Tongue (tissue), 2 donors: ENCODE measurements around the gene LPIN1. TPM values are rescaled to one million over a fixed set of nuclear protein-coding genes. Genes with fewer than 3 reads are reported as not detected.

ENCODE experiments used
- DNase-seq: peaks from one replicate; pipeline ENCODE4 v3.0.0-alpha.2; 2015
- total RNA-seq: library from RNA; depleted of rRNA; stranded (reverse); fragments of >200 nt; gene quantifications from one replicate; pipeline ENCODE4 v1.2.3, GENCODE V29; 2014

LPIN1 gene
- total RNA-seq, 1 donor from 2014 or later = 37.4 TPM

GRCh38 chr2:11786191-11786590, 39.8 kb downstream of the LPIN1 start:
- no peak for DNase-seq

GRCh38 chr2:11786592-11786991, 40.2 kb downstream of the LPIN1 start:
- no peak for DNase-seq

DNA sequence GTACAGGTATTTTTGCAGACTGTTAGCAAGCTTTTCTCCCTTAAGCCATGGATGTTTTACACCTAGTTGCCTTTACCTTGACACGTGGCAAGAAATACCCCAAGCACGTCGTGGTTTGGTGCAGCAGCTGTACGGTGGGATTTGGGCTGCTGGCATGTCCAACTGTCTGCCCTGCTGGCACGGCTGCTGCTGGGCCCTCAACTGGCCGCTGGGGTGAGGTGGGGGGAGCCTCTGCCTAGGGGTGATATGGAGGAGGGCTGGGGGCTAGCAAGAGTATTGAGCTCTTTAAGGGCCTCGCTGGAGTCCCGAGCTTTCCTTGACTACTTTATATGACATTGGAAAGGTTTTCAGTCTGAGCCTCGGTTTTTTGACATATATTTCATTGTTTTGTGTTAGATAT, 41.6 kb downstream of the LPIN1 start:
- DNase-seq = no peak

DNA sequence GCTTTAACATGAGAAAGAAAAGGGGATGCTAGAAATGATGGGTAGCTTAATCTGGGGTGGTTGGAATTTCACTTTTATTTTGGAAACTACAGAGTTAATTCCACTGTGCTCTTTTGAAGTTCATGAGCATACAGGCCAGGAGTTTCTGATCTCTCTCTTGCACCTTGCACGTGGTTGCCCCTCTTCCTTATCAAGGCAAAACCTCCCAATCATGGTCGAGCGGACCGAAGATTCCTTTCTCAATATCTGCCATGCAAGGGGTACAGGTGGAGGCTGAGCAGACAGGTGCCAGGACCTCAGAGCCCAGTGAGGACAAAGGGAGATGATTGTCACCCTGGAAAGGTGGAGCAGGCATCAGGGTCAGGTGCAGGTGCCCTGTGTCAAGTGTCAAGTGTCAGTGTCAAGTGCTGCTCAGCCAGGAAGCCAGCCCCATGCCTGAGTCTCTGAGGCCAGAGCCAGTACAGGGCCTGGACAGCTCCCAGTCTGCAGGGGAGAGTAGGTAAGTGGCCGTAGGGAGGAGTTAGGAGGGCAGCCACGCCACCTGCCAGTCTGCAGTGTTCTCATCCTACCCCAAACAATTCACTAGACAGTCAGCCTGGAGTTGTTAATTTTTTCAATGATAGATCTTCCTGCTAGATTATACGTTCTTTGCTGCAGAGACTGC, 42.2 kb downstream of the LPIN1 start:
- no peak for DNase-seq

- no peak for DNase-seq
Measured at GRCh38 chr2:11789243-11789642, 42.8 kb downstream of the LPIN1 start.

DNA sequence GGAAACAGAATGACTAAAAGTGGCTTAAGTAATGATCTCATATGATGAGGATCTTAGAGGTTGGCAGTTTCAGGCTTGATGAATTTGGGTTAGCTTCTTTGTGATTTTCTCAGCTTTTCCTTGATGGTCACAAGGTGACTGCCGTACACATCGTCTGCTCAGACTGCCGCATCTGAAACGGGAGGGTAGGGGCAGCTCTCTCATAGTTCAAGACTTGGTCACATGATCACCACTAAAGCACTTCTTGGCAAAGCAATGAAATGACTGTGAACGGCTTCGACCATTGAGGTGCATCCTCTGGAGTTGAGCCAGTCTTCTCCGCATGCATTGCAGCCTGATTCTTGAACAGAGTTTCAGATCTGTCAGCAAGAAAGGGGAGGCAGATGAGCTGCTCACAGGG, 43.8 kb downstream of the LPIN1 start:
- DNase-seq = no peak

- DNase-seq = no peak
Measured at GRCh38 chr2:11795590-11795989, 49.2 kb downstream of the LPIN1 start.

- DNase-seq = peak; percentile 48
Measured at GRCh38 chr2:11796190-11797171, 50.0 kb downstream of the LPIN1 start.

DNA sequence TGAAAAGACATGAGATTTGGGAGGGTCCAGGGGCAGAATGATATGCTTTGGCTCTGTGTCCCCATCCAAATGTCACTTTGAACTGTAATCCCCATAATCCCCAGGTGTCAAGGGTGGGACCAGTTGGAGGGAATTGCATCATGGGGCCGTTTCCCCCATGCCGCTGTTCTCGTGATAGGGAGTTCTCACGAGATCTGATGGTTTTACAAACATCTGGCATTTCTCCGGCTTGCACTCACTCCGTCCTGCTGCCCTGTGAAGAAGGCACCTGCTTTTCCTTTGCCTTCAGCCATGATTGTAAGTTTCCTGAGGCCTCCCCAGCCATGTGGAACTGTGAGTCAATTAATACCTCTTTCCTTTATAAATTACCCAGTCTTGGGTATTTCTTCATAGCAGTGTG, 51.4 kb downstream of the LPIN1 start:
- DNase-seq = no peak

DNA sequence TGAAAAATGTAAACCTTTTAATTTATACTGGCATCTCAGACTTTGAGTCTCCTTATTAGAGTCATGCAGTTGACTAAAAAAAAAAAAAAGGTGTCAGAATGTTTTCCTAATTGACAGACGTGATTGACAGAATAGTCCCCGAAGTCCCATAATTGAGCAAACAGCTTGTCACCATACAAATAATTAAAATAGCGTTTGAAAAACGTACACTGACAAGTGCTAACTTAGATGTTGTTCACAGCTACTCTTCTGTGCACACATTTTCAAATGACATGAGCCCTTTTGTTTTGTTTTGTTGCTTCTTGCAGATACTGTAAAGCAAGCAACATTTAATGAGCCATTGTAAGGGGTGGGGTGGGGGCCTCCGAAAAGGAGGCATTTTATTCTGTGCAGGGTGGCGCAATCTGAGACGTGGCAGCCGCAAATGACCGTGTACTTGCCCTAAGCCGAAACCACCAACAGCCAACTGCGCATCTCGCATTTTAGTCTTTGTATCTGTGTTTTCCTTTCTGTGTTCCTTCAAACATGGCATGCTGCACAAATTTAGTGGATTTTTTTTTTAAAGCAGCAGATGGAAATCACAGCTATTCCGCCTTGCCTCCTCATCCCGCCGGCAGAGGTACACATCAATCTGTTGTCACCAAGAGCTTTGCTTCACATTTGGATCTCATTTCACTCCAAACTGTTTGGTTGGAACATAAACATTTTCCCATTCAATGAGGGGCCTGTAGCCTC, 52.4 kb downstream of the LPIN1 start:
- DNase-seq = peak; percentile 13

DNA sequence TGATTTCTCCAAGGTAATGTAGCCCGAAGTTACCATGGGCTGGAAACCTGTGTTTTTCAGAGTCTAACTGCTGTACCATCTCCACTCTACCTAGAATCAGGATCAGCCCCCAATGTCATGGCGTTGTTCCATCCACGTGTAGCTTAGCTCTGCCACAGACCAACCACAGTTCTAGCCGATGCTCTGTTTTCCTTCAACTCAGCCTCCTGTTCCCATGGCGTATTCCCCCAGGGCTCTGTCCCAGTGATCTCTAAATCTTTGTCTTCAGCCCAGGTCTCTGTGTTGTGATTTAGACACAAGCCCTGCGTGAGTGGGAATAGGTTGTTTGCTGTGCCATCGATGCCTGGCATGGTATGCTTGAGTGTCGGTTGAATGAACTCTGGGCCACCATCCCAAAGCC, 53.4 kb downstream of the LPIN1 start:
- no peak for DNase-seq

- peak; percentile 14 for DNase-seq
Measured at GRCh38 chr2:11802782-11803191, 56.4 kb downstream of the LPIN1 start.

- DNase-seq = no peak
Measured at GRCh38 chr2:11805024-11805423, 58.6 kb downstream of the LPIN1 start.

DNA sequence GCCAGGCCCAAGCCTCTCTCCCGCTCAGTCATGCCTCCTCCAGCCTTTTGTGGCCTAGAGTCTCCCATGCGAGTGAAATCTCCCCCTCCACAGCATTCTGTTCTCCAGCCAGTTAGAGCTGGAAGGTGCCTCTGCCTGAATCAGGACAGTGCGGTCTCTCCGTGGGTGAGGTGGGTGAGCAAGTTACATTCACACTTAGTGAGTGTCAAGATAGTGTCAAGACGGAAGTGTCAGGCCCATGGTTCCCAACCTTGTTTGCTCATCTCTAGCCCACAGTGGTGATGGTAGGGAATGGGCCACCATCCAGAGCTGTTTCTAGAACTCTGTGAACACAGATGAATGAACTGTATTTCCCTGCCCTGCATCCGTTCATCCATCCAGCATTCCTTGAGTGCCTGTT, 59.5 kb downstream of the LPIN1 start:
- DNase-seq = no peak

DNA sequence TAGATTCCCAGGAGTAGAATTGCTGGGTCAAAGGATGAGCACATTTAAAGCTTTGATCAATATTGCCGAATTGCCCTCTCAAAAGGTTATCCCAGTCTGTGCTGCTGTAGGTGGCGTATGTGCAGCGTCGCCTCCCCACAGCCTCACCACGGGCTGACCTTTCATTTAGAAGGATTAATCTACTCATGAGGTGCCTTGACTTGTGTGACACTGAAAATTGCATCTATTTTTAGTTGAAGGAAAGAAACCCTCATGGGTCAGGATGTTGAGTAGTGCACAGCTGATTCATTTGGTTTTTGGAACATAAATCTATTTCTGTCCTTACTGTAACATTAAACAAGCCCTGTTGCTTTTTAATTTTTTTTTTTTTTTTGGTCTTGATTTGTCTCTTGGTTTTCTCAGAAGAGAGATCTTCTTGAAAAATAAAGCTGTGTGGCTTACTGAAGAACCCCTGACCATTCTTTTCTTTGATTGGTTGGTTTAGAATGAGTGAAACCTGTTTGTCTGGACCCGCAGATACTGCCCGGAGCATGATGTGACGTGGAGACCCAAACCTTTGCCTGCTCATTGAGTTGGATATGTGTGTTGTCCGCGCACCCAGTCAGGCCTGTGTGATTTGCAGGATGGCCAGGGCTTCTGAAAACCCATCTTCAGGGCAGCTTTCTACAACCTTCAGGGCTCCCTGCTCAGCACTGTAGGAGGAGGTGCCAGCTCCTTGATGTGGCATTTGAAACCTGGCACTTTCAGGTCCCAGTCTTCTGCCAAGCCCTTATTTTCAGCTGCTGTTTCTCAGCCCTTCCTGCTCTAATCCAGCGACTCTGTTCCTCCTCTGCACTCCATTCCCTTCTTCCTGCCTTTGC, 61.0 kb downstream of the LPIN1 start:
- DNase-seq = no peak

GRCh38 chr2:11808016-11808400, 61.6 kb downstream of the LPIN1 start:
- DNase-seq = no peak

DNA sequence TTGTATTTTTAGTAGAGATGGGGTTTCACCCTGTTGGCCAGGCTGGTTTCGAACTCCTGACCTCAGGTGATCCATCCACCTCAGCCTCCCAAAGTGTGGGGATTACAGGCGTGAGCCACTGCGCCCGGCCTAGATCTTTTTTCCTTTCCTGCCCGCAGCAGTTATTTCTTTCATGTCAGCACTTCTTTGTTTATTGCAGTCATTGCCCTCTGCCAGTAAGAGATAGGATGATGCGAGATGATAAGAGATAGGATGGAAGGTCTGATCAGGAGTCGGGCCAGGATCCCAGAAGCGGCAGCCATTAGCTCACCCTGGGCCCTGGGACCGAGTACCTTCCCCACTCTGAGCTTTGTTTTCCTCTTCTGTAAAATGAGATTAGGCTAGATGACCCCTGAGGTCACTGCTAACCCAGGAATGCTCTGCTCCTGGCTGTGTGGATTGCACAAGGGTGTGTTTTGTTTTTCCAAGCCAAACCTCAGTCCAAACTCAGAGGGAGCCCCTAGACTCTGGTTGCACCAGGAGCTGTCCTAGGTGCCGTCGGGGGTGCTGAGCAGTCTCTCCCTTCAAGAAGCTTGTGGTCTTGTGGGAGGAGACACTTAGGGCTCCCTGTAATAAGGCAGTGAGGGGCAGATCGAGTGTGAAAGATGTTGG, 63.3 kb downstream of the LPIN1 start:
- DNase-seq = no peak

- no peak for DNase-seq
Measured at GRCh38 chr2:11810237-11810977, 64.0 kb downstream of the LPIN1 start.

GRCh38 chr2:11811036-11811654, 64.7 kb downstream of the LPIN1 start:
- peak; percentile 19 for DNase-seq
